GM15510 (cell line): ENCODE data around the gene TNFSF12.

ENCODE experiments used
- POLR2A ChIP-seq: IDR thresholded peaks from 3 replicates; pipeline ENCODE4 v1.6.1; 2011; ENCODE audit warnings: borderline replicate concordance; ENCODE audit not compliant: insufficient read length; ENCODE audit errors: extremely low read depth

Gene TNFSF12

DNA sequence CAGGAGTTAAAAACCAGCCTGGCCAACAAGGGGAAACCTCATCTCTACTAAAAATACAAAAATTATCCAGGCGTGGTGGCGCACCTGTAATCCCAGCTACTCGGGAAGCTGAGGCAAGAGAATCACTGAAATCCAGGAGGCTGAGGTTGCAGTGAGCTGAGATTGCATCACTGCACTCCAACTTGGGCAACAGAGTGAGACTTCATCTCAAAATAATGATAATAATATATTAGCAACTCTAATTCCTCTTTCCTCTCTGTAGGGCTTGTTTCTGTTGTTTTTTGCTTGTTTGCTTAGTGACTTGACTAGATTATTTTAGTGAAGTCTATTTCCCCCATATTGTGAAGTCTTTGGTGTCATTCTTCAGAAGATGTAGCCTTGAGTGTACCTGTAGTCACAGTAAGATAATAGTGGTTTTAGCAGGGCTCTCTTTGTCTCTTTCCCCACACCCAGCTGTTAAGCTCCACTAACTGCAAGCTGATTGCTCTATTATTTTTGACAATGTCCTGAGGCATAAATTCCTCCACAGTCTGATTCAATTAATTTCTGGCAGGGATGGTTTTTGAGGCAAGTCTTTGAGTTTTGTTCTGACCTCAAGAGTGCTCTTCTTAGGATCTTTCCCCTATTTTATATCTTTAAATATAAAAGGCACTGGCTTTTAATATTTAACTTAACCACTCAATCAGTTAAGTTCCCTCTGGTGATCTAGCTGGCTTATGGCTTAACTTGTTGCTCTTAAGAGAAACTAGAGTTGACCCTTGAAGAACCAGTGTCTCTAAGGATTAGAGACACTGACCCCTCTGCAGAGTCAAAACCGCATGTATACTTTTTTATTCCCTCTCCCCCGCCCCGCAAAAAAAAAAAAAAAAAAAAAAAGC is 18.6 kb upstream of the TNFSF12 start:
- TF ChIP-seq POLR2A: no peak

- TF ChIP-seq POLR2A: no peak
Observed at GRCh38 chr17:7538050-7538449, 10.8 kb upstream of the TNFSF12 start.

GRCh38 chr17:7538891-7539545 is 9.8 kb upstream of the TNFSF12 start:
- TF ChIP-seq POLR2A: no peak

- TF ChIP-seq POLR2A: no peak
Observed at GRCh38 chr17:7541074-7541621, 7.7 kb upstream of the TNFSF12 start.

DNA sequence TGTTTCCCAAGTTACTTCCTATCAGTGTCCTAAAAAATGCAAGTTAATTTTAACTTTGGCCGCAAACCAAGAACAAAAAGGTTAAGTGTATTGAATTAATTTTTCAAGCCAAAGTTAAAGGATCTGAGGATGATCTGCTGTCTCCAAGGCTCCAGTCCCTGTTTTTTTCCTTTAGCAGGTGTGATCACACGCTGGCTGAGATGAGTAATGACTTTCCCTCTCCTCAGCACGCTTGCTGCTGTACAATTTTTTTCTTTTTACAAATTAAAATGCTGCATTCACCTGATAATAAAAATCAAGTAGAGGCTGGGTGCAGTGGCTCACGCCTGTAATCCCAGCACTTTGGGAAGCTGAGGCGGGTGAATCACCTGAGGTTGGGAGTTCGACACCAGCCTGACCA is 3.9 kb upstream of the TNFSF12 start:
- no peak for TF ChIP-seq POLR2A

GRCh38 chr17:7549401-7550055 is 670 bp downstream of the TNFSF12 start:
- TF ChIP-seq POLR2A: no peak

GRCh38 chr17:7550344-7550743 is 1.5 kb downstream of the TNFSF12 start:
- TF ChIP-seq POLR2A: no peak

- TF ChIP-seq POLR2A: no peak
Observed at GRCh38 chr17:7551396-7551795, 2.5 kb downstream of the TNFSF12 start.

- no peak for TF ChIP-seq POLR2A
Observed at GRCh38 chr17:7552621-7553051, 3.8 kb downstream of the TNFSF12 start.

DNA sequence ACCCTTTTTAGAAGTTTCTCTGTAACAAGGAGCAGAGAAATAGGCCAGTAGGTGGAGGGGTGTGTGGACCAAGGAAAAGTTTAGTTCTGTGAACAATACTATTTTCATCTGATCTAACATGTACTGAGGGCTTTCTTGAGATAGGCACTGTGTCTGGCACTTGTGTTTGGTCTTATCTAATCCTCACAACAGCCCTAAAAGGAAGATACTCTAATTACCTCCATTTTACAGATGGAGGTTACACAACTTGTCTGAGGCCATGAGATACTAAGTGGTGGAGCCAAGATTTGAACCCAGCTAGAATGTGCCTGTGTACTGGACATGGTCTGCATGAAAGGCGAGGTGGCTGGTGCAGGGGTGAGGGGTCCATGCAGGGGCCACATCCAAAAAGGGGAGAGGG is 4.5 kb downstream of the TNFSF12 start:
- TF ChIP-seq POLR2A: no peak

GRCh38 chr17:7555320-7555948 is 6.6 kb downstream of the TNFSF12 start:
- TF ChIP-seq POLR2A: no peak

- TF ChIP-seq POLR2A: no peak
Observed at GRCh38 chr17:7556627-7557026, 7.8 kb downstream of the TNFSF12 start.

GRCh38 chr17:7557147-7557764 is 8.4 kb downstream of the TNFSF12 start:
- TF ChIP-seq POLR2A: no peak
